Activated CD4-positive, CD25-positive, alpha-beta regulatory T cell (primary cell): ENCODE measurements around the gene TTC13.
A peak's percentile ranks its signal among the peaks of the same experiment; 100 is the strongest.

ENCODE experiments used
- DNase-seq, 4 experiments: peaks; one replicate each; lab custom pipeline; 2025; lab: John Stamatoyannopoulos, UW

The TTC13 gene

DNA sequence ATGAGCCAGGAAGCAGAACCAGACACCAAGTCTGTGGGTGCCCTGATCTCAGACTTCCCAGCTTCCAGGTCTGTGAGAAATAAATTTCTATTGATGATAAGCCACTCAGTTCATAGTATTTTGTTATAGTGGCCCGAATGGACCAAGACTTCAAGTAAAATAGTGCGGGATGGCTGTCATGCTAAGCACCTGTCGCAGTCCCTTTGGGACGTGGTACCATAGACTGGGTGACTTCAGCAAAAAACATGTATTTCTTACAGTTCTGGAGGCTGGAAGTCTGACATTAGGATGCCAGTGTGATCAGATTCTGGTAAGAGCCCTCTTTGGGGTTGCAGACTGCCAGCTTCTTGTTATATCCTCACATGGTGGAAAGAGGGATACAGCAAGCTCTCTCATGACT is 107.7 kb downstream of the TTC13 start:
- no peak for DNase-seq

- DNase-seq, result no peak
Observed at GRCh38 chr1:230869500-230869899, 109.2 kb downstream of the TTC13 start.

DNA sequence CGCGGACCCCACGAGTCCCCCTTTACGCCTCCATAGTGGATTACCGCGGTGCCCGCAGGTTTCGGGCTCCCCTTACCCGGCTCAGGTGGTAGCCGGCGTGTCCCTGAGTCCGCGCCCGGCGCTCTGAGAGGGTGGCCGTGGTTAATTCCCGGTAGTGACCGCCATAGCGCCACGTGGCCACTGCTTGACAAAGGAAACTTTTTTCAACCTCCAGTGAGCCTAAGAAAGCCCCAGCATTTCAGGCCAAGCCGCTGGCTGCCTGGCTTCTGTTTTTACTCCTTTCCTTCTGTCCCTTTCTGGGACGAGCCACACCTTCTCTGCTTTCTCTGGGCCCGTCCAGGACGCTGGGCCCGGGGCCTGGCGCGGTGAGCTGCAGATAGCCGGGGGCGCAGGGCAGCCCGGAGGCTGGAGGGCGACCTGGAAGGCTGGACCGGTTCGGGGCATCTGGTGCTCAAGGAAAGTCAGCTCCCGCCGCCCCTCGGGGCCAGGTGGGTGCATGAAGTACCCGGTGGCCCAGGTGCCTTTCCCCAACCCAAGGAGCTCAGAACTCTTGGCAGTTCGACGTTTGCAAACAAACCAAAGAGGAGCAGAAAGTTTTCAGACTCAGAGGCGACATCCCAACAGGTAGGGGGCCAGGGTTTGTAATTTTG is 109.8 kb downstream of the TTC13 start:
- DNase-seq, result peak in 1 of 4 experiments; percentile 28

- DNase-seq, result peak; percentile 58 to 66 (median 60)
Observed at GRCh38 chr1:230867903-230868735, 110.5 kb downstream of the TTC13 start, which contains the start of gene C1orf198. TSS of gene C1orf198 (minus strand) at chr1:230868521. CDS start at chr1:230868512, 9 bp downstream.

DNA sequence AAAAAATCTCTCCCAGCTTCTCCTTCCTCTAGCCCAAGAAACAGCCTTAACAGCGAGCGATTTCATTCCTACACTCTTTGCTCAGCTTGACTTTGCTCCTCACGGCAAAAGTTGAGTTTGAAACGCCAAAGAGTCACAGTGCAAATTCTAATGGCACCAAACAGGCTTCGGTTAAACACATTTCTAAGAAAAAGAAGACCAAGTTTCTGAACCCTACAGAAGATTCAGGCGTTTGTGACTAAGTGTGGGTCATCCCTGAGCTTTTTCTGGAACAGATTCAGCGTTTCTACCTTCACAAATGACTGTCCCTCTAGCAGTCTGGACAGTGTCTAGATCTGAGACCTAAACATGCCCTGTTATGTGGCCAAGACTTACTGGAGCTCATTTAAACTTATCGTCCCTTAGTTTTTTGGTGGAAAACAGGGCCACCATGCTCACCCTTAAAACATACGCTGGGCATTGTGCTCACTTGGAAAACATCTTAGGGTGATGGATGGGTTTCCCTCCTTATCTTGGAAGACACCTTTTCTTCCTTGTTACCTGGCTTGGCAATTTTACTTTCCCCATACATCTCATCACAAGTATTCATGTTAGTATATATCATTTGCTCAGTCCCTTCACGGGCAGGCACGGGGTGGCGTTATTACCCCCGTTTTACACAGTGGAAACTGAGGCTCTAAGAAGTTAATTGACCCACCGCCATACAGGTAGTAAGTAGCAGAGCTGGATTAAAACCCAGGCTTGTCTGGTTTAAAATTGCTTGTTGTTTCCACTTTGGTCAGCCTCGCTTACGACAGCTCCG is 111.4 kb downstream of the TTC13 start:
- no peak for DNase-seq

- no peak for DNase-seq
Observed at GRCh38 chr1:230866171-230867070, 112.2 kb downstream of the TTC13 start.

- no peak for DNase-seq
Observed at GRCh38 chr1:230865062-230865817, 113.4 kb downstream of the TTC13 start.

- DNase-seq, result no peak
Observed at GRCh38 chr1:230864441-230864840, 114.2 kb downstream of the TTC13 start.

- no peak for DNase-seq
Observed at GRCh38 chr1:230863449-230863848, 115.2 kb downstream of the TTC13 start.

- DNase-seq, result no peak
Observed at GRCh38 chr1:230861970-230862595, 116.6 kb downstream of the TTC13 start.

- DNase-seq, result no peak
Observed at GRCh38 chr1:230861489-230861888, 117.2 kb downstream of the TTC13 start.

GRCh38 chr1:230860617-230861384 is 117.9 kb downstream of the TTC13 start:
- no peak for DNase-seq

DNA sequence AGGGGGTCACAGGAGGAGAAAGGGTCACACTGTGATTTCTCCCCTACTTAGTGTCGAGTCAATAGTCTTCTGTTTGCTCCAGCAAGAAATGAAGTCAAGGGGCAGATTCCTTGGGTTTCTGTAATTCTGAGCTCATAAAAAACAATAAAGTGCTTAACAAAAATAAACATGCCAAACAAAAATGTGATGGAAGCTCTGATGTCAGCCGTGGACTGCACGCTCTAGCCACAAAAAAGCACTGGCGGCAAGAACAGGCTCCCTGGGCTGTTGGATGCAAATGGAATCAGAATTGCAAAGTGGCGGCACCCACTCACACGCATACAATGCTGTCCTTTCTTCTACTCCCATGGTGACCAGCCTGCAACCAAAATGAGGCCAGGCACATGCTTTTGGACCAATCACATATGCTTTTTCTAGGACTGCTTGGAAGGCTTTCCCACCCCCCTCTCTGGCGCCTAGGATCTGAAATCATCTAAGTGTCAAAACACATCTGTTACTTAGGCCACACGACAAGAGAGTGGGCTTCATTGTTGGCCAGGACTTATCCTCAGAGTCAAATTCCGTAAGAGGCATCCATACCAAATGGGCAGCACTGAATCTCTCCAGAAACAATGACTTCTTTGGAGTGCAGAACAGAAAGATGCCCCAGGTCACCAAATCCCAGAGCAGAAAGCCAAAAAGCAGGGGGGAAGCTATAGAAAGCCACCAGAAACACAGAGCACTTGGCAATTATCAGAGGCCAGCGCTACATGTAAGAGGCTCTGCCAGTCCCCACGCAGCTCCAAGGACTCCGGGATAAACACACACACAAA is 119.5 kb downstream of the TTC13 start:
- DNase-seq, result no peak

DNA sequence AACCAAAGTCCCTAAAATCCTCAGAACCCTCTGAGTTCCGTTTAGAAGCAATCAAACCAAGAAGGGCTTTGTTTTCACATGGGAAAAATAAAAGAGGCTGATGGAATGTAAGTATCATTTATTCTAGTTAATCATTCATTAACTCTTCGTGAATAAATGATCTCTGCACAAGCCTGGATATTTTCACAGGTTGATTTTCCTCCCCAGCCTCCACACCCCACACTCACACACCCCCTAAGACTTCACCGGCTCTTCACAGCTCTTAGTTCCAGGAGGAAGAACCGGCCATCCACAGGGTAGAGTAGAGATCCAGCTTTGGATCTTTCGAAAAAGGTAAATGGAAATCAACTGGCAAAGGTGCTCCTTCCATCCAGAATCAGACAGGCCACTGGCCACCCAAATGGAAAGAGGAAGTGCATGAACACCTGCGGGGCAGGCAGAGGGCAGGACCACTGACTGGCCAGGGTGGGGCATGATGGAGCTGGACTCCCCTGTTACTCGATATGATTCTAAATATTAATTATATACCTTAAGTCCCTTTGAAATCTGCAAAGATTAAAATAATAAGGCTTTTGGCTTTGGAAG is 120.3 kb downstream of the TTC13 start:
- DNase-seq, result no peak

GRCh38 chr1:230857822-230858221 is 120.8 kb downstream of the TTC13 start:
- no peak for DNase-seq

- DNase-seq, result no peak
Observed at GRCh38 chr1:230857077-230857476, 121.6 kb downstream of the TTC13 start.
